ENCODE results near the gene SQSTM1.

SQSTM1 gene

DNA sequence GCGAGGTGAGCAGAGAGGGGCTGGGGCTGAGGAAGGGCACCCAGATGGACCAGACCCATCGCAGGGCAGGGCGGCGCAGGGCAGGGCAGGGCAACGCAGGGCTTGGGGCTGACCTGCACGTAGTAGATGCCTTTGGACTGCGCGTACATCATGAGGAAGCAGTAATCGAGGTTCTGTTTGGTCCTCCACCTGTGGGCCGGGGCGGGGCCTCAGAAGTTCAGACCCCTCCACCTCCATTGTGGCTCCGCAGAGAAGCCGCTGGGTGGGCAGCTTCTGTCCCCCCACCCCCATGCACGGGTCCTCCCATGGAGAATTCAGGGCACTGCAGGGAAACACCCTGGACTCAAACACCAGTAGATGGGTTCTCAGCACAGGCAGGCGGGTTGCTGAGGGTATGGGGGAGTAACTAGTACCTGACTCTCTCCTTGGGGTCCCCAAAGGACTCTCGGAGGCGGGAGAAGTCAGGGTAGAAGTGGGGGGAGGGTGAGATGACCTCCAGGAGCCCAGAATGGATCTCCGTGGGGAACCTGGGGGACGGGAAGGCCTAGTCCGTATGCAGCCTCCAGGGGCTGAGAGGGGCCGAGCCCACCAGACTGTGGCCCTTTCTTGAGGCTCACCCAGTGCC lies 20.5 kb upstream of the SQSTM1 start:
- H3K4me3 ChIP-seq (ENCODE audit: insufficient read depth, low read depth, low read length, poor library complexity, severe bottlenecking) = no peak overlapping the region
- no peaks in the 10 kb centered on the region for H3K9me3 ChIP-seq (ENCODE audit: control insufficient read depth, low read length)
- DNase-seq = no peak
- H3K27me3 ChIP-seq (replicated peaks; ENCODE audit: control insufficient read depth, insufficient read depth, low read length, poor library complexity, severe bottlenecking) = no peaks in the 10 kb centered on the region
- peaks cover 23% of the 10 kb centered on the region for H3K36me3 ChIP-seq (ENCODE audit: control insufficient read depth, insufficient read depth, low read length)
- no peak overlapping the region for H3K27ac ChIP-seq (ENCODE audit: insufficient read depth, low read length, poor library complexity, severe bottlenecking)
- peaks cover 36% of the 10 kb centered on the region for H3K4me1 ChIP-seq (ENCODE audit: control insufficient read depth, insufficient read depth, low read length, poor library complexity, severe bottlenecking)

GRCh38 chr5:179800696-179801201 lies 20.0 kb upstream of the SQSTM1 start:
- peaks cover 38% of the 10 kb centered on the region for H3K4me1 ChIP-seq (ENCODE audit: control insufficient read depth, insufficient read depth, low read length, poor library complexity, severe bottlenecking)
- H3K9me3 ChIP-seq (ENCODE audit: control insufficient read depth, low read length) = no peaks in the 10 kb centered on the region
- H3K27me3 ChIP-seq (replicated peaks; ENCODE audit: control insufficient read depth, insufficient read depth, low read length, poor library complexity, severe bottlenecking) = no peaks in the 10 kb centered on the region

DNA sequence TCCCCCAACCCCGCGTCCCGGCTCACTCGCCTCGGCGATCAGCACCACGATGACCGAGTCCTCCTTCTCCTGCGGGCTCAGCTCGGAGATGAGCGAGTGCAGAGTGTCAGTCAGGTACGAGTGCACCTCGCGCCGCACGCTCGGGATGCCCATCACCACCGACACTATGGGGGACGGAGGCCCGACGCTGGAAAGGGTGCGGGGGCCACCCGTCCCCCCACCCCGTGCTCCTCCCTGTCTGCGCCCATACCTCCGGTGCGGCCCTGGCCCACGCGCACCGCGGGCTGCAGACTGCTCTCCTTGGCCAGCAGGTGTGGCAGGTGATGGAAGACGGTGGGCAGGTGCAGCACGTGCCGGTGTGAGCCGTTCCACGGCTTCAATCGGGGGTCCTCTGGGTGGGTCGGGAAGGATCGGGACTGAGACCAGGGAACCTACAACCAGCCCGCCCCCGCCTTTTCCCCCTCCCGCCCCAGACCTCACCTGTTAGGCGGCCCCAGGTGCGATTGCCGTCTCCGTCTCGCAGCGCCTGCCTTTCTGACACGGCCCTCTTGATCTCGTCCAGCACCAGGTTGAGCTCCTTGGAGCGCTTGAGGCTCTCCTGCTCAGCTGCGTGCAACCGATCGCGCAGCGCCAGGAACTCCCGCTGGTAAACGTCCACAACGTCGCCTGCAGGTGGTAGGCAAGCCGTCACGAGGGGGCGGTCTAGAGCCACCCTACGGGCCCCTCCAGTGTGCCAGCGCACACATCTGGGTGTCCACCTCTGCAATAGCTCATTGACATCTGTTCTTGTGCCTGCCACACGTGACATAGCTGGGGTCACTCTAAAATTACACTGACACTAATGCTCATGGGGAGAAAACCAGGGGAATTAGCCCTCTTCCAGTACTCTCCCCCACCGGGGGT lies 19.1 kb upstream of the SQSTM1 start:
- peaks cover 23% of the 10 kb centered on the region for H3K36me3 ChIP-seq (ENCODE audit: control insufficient read depth, insufficient read depth, low read length)
- H3K27ac ChIP-seq (ENCODE audit: insufficient read depth, low read length, poor library complexity, severe bottlenecking) = no peak overlapping the region
- H3K9me3 ChIP-seq (ENCODE audit: control insufficient read depth, low read length) = no peaks in the 10 kb centered on the region
- no peak overlapping the region for H3K4me3 ChIP-seq (ENCODE audit: insufficient read depth, low read depth, low read length, poor library complexity, severe bottlenecking)
- peak; percentile 66 to 68 (median 66) for DNase-seq
- H3K4me1 ChIP-seq (ENCODE audit: control insufficient read depth, insufficient read depth, low read length, poor library complexity, severe bottlenecking) = peaks cover 33% of the 10 kb centered on the region
- no peaks in the 10 kb centered on the region for H3K27me3 ChIP-seq (replicated peaks; ENCODE audit: control insufficient read depth, insufficient read depth, low read length, poor library complexity, severe bottlenecking)

More at GRCh38 chr5:179800696-179801201, 20.0 kb upstream of the SQSTM1 start:
- Histone ChIP-seq H3K36me3 (ENCODE audit: control insufficient read depth, insufficient read depth, low read length) (peaks cover 23% of the 10 kb centered on the region), H3K27ac (ENCODE audit: insufficient read depth, low read length, poor library complexity, severe bottlenecking) (no peak overlapping the region), H3K4me3 (ENCODE audit: insufficient read depth, low read depth, low read length, poor library complexity, severe bottlenecking) (no peak overlapping the region)
- DNase-seq = no peak

- no peak overlapping the region for H3K4me3 ChIP-seq (ENCODE audit: insufficient read depth, low read depth, low read length, poor library complexity, severe bottlenecking)
- no peaks in the 10 kb centered on the region for H3K9me3 ChIP-seq (ENCODE audit: control insufficient read depth, low read length)
- DNase-seq = no peak
- H3K4me1 ChIP-seq (ENCODE audit: control insufficient read depth, insufficient read depth, low read length, poor library complexity, severe bottlenecking) = peaks cover 34% of the 10 kb centered on the region
- H3K27me3 ChIP-seq (replicated peaks; ENCODE audit: control insufficient read depth, insufficient read depth, low read length, poor library complexity, severe bottlenecking) = no peaks in the 10 kb centered on the region
- no peak overlapping the region for H3K27ac ChIP-seq (ENCODE audit: insufficient read depth, low read length, poor library complexity, severe bottlenecking)
- H3K36me3 ChIP-seq (ENCODE audit: control insufficient read depth, insufficient read depth, low read length) = peaks cover 23% of the 10 kb centered on the region
Observed at GRCh38 chr5:179802207-179802883, 18.4 kb upstream of the SQSTM1 start.

GRCh38 chr5:179802950-179803562 lies 17.6 kb upstream of the SQSTM1 start:
- H3K9me3 ChIP-seq (ENCODE audit: control insufficient read depth, low read length) = no peaks in the 10 kb centered on the region
- no peaks in the 10 kb centered on the region for H3K27me3 ChIP-seq (replicated peaks; ENCODE audit: control insufficient read depth, insufficient read depth, low read length, poor library complexity, severe bottlenecking)
- H3K27ac ChIP-seq (ENCODE audit: insufficient read depth, low read length, poor library complexity, severe bottlenecking) = peak overlapping the region; percentile 46
- no peak overlapping the region for H3K4me3 ChIP-seq (ENCODE audit: insufficient read depth, low read depth, low read length, poor library complexity, severe bottlenecking)
- H3K4me1 ChIP-seq (ENCODE audit: control insufficient read depth, insufficient read depth, low read length, poor library complexity, severe bottlenecking) = peaks cover 38% of the 10 kb centered on the region
- no peak for DNase-seq
- peaks cover 20% of the 10 kb centered on the region for H3K36me3 ChIP-seq (ENCODE audit: control insufficient read depth, insufficient read depth, low read length)

DNA sequence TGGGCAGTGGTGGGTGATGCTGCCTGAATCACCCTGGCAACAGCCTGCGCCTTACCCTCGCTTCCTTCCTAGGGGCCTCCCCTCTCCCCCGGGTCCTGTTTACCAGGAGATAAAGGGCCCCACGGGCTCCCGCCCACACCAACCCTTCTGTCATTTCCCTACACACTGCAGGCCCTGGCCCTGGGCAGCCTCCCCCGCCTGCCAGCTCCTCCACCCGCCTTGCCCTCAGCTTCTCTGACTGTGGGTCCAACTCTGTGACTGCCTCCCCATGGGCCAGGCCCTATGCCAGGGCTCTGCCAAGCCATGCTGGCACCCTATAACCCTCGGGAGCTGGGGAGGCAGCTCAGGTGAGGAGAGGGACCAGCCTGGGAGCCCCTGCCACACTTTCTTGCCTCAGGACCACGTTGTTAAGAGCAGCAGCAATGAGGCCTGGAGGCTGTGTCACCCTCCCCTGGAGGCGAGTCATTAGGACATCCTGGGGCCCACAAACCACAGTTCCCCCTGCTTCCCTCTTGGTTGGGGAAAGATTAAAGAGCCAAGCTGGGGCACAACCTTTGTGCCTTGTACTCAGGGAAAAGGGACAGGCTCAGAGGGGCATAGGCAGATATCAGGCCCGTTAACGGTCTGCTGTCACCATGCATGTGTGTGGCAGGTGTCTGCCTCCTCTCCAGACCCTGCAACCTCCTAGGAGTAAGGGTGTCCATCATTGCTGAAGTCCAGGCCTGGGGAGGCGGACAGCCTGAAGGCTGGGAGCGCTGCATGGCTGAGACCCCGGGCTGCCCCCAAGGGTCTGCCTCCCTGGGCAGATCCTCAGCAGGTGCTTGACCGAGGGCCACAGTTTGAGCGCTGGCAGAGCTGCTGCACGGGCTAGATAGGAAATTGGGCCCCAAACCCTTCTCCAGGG lies 16.8 kb upstream of the SQSTM1 start:
- Histone ChIP-seq H3K4me1 (ENCODE audit: control insufficient read depth, insufficient read depth, low read length, poor library complexity, severe bottlenecking) (peaks cover 38% of the 10 kb centered on the region), H3K27ac (ENCODE audit: insufficient read depth, low read length, poor library complexity, severe bottlenecking) (peak overlapping the region; percentile 46), H3K27me3 (replicated peaks; ENCODE audit: control insufficient read depth, insufficient read depth, low read length, poor library complexity, severe bottlenecking) (no peaks in the 10 kb centered on the region), H3K4me3 (ENCODE audit: insufficient read depth, low read depth, low read length, poor library complexity, severe bottlenecking) (no peak overlapping the region), H3K36me3 (ENCODE audit: control insufficient read depth, insufficient read depth, low read length) (peaks cover 11% of the 10 kb centered on the region), H3K9me3 (ENCODE audit: control insufficient read depth, low read length) (no peaks in the 10 kb centered on the region)
- no peak for DNase-seq

DNA sequence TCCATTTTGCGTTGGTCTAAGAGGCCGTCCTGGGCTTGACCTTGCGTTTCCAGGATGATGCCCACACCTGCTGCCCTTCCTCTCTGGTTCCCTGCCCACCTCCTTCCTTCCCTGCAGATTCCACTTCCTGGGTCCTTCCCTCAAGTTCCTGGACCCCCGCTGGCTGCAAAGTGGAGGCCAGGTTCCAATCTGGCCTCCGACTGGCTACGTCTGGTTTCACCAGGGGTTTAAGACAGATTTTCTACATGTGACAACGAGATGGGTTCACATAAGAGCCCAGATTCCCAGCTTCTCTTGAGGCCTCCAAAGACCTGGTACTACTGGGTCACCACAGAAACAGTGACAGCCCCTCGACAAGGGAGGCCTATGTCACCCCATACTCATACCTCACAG lies 16.2 kb upstream of the SQSTM1 start:
- peaks cover 5% of the 10 kb centered on the region for H3K36me3 ChIP-seq (ENCODE audit: control insufficient read depth, insufficient read depth, low read length)
- H3K4me3 ChIP-seq (ENCODE audit: insufficient read depth, low read depth, low read length, poor library complexity, severe bottlenecking) = no peak overlapping the region
- DNase-seq = no peak
- H3K4me1 ChIP-seq (ENCODE audit: control insufficient read depth, insufficient read depth, low read length, poor library complexity, severe bottlenecking) = peaks cover 38% of the 10 kb centered on the region
- H3K9me3 ChIP-seq (ENCODE audit: control insufficient read depth, low read length) = no peaks in the 10 kb centered on the region
- no peaks in the 10 kb centered on the region for H3K27me3 ChIP-seq (replicated peaks; ENCODE audit: control insufficient read depth, insufficient read depth, low read length, poor library complexity, severe bottlenecking)
- no peak overlapping the region for H3K27ac ChIP-seq (ENCODE audit: insufficient read depth, low read length, poor library complexity, severe bottlenecking)

DNA sequence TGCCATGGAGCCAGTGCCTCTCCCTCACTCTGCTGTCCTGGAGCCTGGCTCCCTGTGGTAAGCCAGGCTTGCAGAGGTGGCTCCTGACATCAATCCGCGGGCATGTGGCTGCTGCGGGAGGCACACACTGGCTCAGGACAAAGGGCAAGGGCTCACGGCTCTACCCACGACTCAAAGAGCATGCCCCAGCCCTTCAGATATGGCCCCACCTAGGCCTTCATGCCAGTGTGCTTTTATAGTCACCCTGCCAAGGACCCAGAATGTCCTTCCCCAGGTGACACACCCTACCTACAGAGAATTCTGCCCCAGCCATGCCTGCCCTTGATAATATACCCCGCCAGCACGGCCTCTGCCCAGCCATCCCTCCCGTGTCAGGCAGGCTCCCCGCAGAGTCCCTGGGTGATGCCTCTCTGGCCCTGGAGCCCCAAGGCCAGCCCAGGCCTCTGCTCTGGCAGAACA lies 15.6 kb upstream of the SQSTM1 start:
- H3K4me1 ChIP-seq (ENCODE audit: control insufficient read depth, insufficient read depth, low read length, poor library complexity, severe bottlenecking) = peaks cover 38% of the 10 kb centered on the region
- peak overlapping the region; percentile 67 for H3K4me3 ChIP-seq (ENCODE audit: insufficient read depth, low read depth, low read length, poor library complexity, severe bottlenecking)
- H3K27me3 ChIP-seq (replicated peaks; ENCODE audit: control insufficient read depth, insufficient read depth, low read length, poor library complexity, severe bottlenecking) = no peaks in the 10 kb centered on the region
- DNase-seq = no peak
- H3K9me3 ChIP-seq (ENCODE audit: control insufficient read depth, low read length) = no peaks in the 10 kb centered on the region
- H3K27ac ChIP-seq (ENCODE audit: insufficient read depth, low read length, poor library complexity, severe bottlenecking) = peak overlapping the region; percentile 71
- H3K36me3 ChIP-seq (ENCODE audit: control insufficient read depth, insufficient read depth, low read length) = no peaks in the 10 kb centered on the region
